DMS79 treated with DMSO at 0.1 percent for 48 hours (cell line): ENCODE measurements around the gene PSMD1.
"Not testable (repeated sequence)": the region's sequence is repeated elsewhere in the genome, so short reads cannot be mapped to it uniquely, and the experiment has no call there.

Experiments
- DNase-seq: peaks from one replicate; lab custom pipeline; 2025; lab: John Stamatoyannopoulos, UW

The PSMD1 gene

DNA sequence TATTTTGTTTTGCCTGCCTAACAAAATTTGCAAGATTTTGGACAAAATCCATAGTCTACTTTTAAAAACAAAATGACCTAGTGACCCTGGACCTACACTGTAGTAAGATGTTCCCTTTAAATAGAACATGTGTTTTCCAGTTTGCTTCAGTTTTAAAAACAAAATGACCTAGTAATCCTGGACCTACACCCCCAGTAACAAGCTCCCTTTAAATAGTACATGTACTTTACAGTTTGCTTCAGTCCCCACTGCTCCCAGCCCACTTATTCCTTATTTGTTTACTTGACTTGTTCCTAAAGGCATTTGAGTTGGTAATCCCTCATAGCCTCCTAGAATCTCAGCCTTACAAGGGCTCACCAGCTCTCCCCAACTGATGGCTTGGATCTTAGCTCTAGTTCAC, 102.6 kb downstream of the PSMD1 start:
- DNase-seq, result no peak

DNA sequence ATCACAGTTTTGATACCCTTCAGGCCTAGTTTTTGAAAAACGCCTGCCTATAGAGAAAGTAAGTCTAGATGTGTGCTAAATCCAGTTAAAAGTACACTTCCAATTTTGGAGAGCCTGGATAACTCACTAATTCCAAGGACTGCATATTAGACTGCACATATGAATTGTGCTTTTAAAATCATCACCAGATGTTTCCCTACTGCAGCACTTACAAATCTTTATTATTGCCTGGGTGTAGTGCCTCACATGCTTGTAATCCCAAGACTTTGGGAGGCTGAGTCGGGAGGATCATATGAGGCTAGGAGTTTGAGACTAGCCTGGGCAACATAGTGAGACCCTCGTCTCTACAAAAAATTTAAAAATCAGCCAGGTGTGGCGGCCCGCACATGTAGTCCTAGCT, 104.0 kb downstream of the PSMD1 start:
- no peak for DNase-seq

DNA sequence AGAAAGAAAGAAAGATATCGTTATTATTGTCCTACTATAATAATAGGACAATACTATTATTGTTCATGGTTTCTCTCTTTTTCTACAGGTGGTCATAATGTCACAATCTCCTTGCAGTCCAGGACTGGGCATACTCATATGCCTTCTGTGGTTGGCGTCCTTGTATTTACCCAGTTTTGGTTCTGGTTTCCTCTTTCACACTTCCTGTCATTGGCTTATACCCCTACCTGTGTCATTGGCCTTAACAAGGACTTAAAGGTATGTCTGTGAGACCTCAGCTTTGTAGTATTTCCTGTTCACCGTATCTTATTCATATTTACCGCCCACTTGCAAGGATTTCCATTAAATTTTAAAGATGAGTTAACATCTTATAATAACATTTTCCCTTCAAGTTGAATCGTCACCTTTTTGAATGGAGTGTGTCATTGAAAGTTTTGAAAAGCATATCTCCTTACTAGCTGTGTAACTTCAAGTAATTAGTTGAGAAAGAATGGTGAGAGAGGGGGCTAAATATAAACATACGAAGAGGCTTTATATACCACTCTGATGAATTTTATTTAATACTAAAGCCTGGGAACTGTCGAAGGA, 104.7 kb downstream of the PSMD1 start:
- no peak for DNase-seq

DNA sequence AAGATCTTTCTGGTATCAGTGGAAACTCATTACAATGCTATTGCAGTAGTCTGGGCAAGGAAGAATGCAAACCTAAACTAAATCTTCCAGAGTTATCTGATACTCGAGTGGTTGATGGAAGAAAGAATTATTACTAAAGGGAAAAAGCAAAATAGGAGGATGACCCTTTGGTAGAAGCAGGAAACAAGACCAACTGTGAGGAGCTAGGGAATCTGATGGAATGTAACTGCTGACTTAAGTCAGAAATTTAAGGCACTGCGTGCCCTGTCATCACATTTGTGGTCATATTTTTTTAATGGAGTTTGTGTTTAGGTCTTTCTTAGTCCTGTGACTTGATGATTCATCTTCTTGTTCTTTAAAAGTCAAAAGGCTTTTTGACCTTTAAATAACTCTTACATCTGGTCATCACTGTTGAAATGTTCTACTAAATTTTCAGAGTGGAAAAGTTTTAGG, 105.2 kb downstream of the PSMD1 start:
- DNase-seq, result no peak

DNA sequence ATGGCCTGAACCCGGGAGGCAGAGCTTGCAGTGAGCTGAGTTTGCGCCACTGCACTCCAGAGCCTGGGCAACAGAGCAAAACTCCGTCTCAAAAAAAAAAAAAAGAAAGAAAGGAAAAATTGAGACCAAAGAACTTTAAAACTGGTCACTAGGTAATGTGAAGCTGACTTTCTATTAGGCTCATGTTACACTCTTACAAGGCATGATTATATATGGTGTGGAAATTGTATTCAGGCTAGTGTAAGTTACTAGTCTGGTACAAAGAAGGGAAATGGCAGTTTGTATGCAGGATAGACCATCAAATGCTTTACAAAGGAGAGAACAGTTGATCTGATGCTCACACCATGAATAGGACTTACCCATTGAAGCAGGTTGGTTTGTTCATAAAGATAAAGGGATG, 106.3 kb downstream of the PSMD1 start:
- DNase-seq, result no peak

GRCh38 chr2:231163414-231164095, 106.9 kb downstream of the PSMD1 start:
- DNase-seq, result no peak

DNA sequence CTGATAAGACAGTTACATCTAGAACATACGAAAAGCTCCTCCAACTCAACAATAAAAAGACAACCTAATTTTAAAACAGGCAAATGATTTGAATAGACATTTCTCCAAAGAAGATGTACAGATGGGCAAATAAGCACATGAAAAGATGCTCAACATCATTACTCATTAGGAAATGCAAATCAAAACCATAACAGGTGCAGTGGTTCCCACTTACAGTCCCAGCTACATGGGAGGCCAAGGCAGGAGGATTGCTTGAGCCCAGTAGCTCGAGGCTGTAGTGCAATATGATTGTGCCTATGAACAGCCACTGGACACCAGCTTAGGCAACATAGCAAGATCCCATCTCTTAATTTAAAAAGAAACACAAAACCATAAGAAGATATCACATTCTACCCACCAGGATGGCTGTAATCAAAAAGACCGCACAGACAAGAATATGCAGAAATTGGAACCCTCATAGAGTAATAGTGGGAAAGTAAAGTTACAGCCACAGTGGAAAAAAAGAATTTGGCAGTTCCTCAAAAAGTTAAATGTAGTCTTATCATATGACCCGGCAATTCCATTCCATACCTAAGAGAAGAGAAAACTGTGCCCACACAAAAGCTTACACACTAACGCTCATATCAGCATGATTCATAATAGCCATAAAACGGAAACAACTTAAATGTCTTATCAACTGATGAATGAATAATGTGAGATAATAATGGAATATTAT, 111.2 kb downstream of the PSMD1 start:
- no peak for DNase-seq

GRCh38 chr2:231168460-231169139, 111.9 kb downstream of the PSMD1 start:
- no peak for DNase-seq

- DNase-seq, result no peak
Measured at GRCh38 chr2:231169488-231169887, 112.8 kb downstream of the PSMD1 start.

- no peak for DNase-seq
Measured at GRCh38 chr2:231170055-231170454, 113.4 kb downstream of the PSMD1 start.

GRCh38 chr2:231172025-231172424, 115.4 kb downstream of the PSMD1 start:
- no peak for DNase-seq

DNA sequence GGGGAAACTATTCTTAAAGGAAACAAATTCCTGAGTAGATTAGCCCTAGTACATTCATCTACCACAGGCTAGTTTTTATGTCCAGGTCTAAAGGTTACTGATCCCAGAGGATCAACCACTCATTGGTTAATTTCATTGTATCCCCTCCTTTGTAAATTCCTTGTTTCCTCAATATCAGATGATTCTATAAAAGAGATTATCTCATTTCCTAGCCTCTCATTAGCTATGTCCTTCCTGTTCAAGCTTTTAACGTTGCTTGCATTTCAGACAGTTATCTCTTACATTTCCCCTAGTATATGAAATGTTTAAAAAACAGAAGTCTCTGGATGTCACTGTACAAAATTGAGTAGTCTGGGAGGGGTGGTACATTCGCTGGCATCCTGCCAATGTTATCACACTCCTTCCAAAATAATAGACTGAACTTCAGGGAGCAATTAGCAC, 117.6 kb downstream of the PSMD1 start:
- DNase-seq, result no peak

GRCh38 chr2:231176066-231176465, 119.4 kb downstream of the PSMD1 start:
- no peak for DNase-seq

DNA sequence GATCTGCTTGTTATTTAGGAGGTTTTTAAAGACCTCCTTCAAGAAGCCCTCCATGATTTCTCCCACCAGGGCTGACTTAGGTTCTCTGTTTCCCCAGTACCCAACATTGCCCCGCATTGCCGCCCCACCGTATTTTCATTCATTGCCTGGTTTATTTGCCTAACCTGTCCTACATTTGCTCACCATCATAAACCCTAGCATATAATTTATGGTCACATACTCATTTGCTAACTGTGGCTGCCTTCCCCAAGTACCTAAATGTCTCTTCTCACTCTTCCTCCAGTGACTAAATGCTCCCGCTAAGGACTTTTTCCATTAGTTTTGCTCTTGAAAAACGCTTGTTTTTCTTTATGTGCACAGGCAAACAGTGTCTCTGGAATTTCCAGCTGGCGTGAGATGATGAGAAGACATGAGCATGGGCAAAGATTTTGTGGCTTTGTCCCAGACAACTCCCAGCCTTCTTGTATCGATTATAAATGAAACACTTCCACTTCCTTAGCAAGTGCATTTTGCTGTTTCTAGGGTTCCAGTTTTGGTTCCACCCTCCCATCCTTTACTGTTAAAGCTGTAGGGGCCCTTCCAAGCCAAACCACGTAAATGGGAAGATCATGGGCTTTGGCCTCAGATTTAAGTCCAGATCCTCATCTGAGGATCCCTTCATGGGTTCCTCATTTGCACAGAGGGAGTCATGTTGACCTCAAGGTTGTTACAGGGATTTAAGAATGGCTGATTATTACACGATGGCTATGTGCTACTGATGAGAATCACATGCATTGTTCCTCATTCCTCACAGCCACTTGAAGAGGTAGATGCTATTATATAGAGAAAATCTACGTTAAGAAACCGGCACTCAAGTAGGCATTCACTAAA, 120.7 kb downstream of the PSMD1 start:
- DNase-seq, result no peak

GRCh38 chr2:231178805-231179204, 122.1 kb downstream of the PSMD1 start:
- not testable (repeated sequence) for DNase-seq

DNA sequence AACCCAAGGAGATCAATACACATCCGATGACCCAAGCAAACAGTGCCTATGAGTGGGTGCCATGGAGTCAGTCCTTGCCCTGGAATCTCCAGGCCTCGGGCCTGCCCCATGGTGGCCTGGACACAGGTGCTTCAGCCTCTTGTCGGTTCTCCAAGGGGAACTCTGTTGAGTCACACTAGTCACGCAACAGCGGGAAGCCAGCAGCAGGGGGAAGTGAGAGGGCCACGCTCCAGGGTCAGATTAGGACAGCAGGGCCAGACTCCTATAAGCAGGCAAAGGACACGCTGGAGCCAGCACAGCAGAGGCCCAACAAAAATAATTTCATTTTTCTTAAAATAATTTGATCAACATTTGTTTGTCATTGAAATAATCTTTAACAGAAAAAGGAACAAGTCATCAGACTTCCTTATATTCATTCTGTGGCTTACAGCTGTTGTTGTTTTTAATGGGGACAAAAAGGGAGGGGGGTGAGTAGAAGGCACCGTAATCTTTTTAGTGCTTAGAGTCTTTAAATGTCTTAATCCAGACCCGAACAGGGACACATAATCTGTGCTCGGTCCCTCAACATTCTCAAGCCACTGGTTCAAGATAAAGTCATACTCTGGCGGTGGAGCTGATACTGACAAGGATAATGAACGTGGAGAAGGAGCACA, 125.3 kb downstream of the PSMD1 start:
- no peak for DNase-seq

DNA sequence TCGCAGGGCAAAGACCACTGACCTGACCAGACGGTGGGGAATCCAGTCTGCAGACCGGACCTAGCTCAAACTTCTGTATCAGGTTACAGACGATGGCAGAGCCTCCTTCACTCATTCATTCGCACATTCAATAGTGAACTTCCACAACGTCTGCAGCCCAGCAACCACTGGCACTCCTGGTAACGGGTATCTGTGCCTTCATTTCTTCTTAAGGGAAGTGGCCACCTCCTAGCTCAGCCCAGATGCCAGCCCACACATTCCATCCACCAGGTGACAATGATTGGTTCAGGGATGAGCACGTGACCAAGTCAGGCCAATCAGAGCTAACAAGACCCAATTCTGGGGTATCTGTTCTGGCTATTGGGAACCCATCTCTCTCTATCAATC, 125.8 kb downstream of the PSMD1 start:
- DNase-seq, result no peak

DNA sequence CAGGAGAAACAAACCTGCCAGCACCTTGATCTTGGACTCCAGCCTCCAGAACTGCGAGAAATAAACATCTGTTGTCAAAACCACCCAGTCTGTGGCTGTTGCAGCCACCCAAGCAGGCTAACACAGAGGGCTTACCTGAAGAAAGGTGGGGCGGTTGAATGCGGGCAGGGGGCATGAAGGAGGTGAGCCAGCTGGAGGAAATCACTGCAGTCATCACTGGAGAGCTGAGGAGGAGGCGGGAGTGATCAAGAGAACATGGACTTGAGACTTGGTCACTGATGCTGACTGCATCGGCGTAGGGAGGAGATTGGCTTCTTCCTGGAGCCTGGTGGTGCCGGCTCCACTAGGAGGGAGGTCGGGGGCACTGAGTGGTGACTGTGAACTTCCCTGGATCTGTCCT, 127.2 kb downstream of the PSMD1 start:
- DNase-seq, result no peak

DNA sequence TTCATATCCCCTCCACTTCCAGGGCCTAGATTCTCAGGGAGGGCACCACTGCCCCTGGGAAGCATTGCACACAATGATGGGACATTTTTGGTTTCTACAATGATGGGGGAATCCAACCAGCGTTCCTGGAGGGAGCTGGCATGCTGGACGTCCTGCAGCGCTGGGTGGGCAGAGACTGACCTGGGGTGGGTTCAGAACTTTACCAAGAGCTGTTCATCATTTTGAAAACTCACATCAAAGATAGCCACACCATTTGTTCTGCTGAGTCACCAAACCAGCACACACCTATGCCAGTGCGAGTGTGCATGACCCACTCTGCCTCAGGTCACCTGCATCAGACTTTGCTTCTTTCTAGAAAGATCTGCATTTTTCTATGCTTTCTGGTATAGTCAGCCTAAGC, 127.7 kb downstream of the PSMD1 start:
- no peak for DNase-seq

- no peak for DNase-seq
Measured at GRCh38 chr2:231185050-231185725, 128.5 kb downstream of the PSMD1 start.

DNA sequence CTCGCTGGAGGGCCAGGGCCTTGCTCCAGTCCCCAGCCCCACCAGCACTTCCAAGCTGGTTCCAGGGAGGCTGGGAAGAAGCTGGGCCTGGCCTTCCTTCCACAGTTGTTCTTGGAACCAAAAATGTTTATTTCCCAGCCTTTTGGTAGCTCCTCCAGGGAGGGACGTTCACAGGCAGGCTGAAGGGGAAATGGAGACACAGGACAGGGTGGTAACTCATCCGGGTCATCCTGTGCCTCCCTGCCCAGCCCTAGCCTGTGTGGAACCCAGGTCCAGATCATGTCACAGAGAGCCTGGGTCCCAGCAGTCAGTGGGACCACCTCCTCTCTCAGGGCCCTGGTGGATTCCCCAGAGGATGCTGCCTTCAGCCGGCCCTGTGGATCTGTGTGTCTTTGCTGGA, 129.2 kb downstream of the PSMD1 start:
- no peak for DNase-seq
